SK-N-SH (cell line): ENCODE results near the gene UPK1B. TPM values are rescaled to one million over a fixed set of nuclear protein-coding genes. Genes with fewer than 3 reads are reported as not detected.

ENCODE experiments used
- CTCF ChIA-PET: fragments of 300-600, 350-600 bp; formaldehyde crosslinking; extraction: SDS; loops from one replicate; lab custom pipeline; 2021; lab: Yijun Ruan, JAX
- POLR2A ChIA-PET: fragments of 350-600 bp; sonication (Branson Sonifier 250); formaldehyde crosslinking; extraction: SDS; loops from one replicate; lab custom pipeline; 2020; ENCODE audit warnings: antibody characterized with exemption, inconsistent platforms; lab: Yijun Ruan, JAX
- DNase-seq: peaks from one replicate; pipeline ENCODE4 v3.0.0; 2012
- H2AFZ ChIP-seq: fragments of 200-600 bp; sonication (generic); 2 replicates; pipeline ENCODE4 v1.8.1; 2016; ENCODE audit warnings: antibody characterized with exemption, mild to moderate bottlenecking, low read depth
- H3F3A ChIP-seq: fragments of 200-600 bp; sonication (generic); replicated peaks from 2 replicates; pipeline ENCODE3; 2016; ENCODE audit warnings: antibody characterized with exemption, mild to moderate bottlenecking; ENCODE audit not compliant: insufficient read depth
- H3K27ac ChIP-seq, 2 experiments: fragments of 200-500 bp in 1 of 2; fragments of 200-600 bp in 1 of 2; sonication (Bioruptor generic) in 1 of 2; sonication (generic), shearing (Covaris generic) in 1 of 2; 2 replicates each; pipeline versions ENCODE4 v1.5.1 to v1.6.1; 2014 to 2016; ENCODE audit warnings: low read depth in 2 of 2, inconsistent platforms in 1 of 2, low read length in 1 of 2, mild to moderate bottlenecking in 1 of 2, mixed read lengths in 1 of 2
- H3K27me3 ChIP-seq: fragments of 200-600 bp; sonication (generic), shearing (Covaris generic); 2 replicates; pipeline ENCODE4 v1.6.1; 2016; ENCODE audit warnings: mixed run types; ENCODE audit not compliant: insufficient read depth
- H3K36me3 ChIP-seq, 2 experiments: fragments of 200-500 bp in 1 of 2; fragments of 200-600 bp in 1 of 2; sonication (Bioruptor generic) in 1 of 2; sonication (generic) in 1 of 2; replicated peaks in 1 of 2; 2 replicates each; pipeline versions ENCODE3 to v1.5.1; 2014 to 2016; ENCODE audit warnings: low read length in 1 of 2, mild to moderate bottlenecking in 1 of 2; ENCODE audit not compliant: insufficient read depth in 2 of 2, control insufficient read depth in 1 of 2
- H3K4me1 ChIP-seq, 2 experiments: fragments of 200-500 bp in 1 of 2; fragments of 200-600 bp in 1 of 2; sonication (Bioruptor generic) in 1 of 2; sonication (generic), shearing (Covaris generic) in 1 of 2; 2 replicates each; pipeline versions ENCODE4 v1.5.1 to v1.6.1; 2014 to 2016; ENCODE audit warnings: low read depth in 1 of 2, low read length in 1 of 2, mixed run types in 1 of 2; ENCODE audit not compliant: insufficient read depth in 2 of 2, control insufficient read depth in 1 of 2
- H3K4me2 ChIP-seq: fragments of 200-600 bp; sonication (generic), shearing (Covaris generic); 2 replicates; pipeline ENCODE4 v1.6.1; 2017; ENCODE audit warnings: mixed run types
- H3K4me3 ChIP-seq, 2 experiments: fragments of 200-500 bp in 1 of 2; fragments of 200-600 bp in 1 of 2; sonication (Bioruptor generic) in 1 of 2; sonication (generic), shearing (Covaris generic) in 1 of 2; 2 replicates each; pipeline versions ENCODE4 v1.5.1 to v1.8.1; 2014 to 2016; ENCODE audit warnings: low read depth in 2 of 2, inconsistent platforms in 1 of 2, low read length in 1 of 2, mild to moderate bottlenecking in 1 of 2, mixed read lengths in 1 of 2, moderate library complexity in 1 of 2
- H3K79me2 ChIP-seq: fragments of 200-600 bp; sonication (generic); 2 replicates; pipeline ENCODE4 v1.8.1; 2017; ENCODE audit warnings: mild to moderate bottlenecking; ENCODE audit not compliant: insufficient read depth
- H3K9ac ChIP-seq: fragments of 200-600 bp; sonication (generic); 2 replicates; pipeline ENCODE4 v1.6.1; 2017; ENCODE audit warnings: mixed run types
- H3K9me2 ChIP-seq: fragments of 200-600 bp; sonication (generic); 2 replicates; pipeline ENCODE4 v1.6.1; 2017; ENCODE audit warnings: mixed run types
- H3K9me3 ChIP-seq: fragments of 200-600 bp; sonication (generic); 2 replicates; pipeline ENCODE4 v1.6.1; 2017; ENCODE audit warnings: mixed run types, mild to moderate bottlenecking, moderate library complexity
- H4K20me1 ChIP-seq: fragments of 200-600 bp; sonication (generic); 2 replicates; pipeline ENCODE4 v1.6.1; 2017; ENCODE audit warnings: mild to moderate bottlenecking, mixed run types; ENCODE audit not compliant: insufficient read depth
- CTCF ChIP-seq: fragments of 200-600 bp; sonication (generic); IDR thresholded peaks from 2 replicates; pipeline ENCODE4 v1.6.1; 2017; ENCODE audit warnings: antibody characterized with exemption, mild to moderate bottlenecking, moderate library complexity
- EZH2phosphoT487 ChIP-seq: fragments of 200-600 bp; sonication (generic); IDR thresholded peaks from 2 replicates; pipeline ENCODE4 v1.6.1; 2017; ENCODE audit warnings: low read depth, mixed run types, mild to moderate bottlenecking, antibody characterized with exemption, moderate library complexity, borderline replicate concordance
- FOSL2 ChIP-seq: IDR thresholded peaks from 2 replicates; pipeline ENCODE4 v1.4.0; 2012; ENCODE audit warnings: low read depth, mild to moderate bottlenecking, moderate library complexity, borderline replicate concordance
- FOXM1 ChIP-seq: IDR thresholded peaks from 2 replicates; pipeline ENCODE4 v1.4.0; 2012; ENCODE audit warnings: low read depth, mild to moderate bottlenecking
- GATA2 ChIP-seq: sonication (generic); formaldehyde crosslinking; IDR thresholded peaks from 2 replicates; pipeline ENCODE4 v1.5.0; 2020; ENCODE audit warnings: mild to moderate bottlenecking, missing genetic modification reagents
- NFIC ChIP-seq: IDR thresholded peaks from 2 replicates; pipeline ENCODE4 v1.4.0; 2012; ENCODE audit warnings: borderline replicate concordance
- POLR2AphosphoS5 ChIP-seq: IDR thresholded peaks from 2 replicates; pipeline ENCODE4 v1.6.1; 2012; ENCODE audit warnings: low read depth, low read length
- RFX5 ChIP-seq: IDR thresholded peaks from 2 replicates; pipeline ENCODE4 v1.6.1; 2012; ENCODE audit warnings: mild to moderate bottlenecking, improper control_type of control experiment, low read length
- TEAD4 ChIP-seq: IDR thresholded peaks from 2 replicates; pipeline ENCODE4 v1.4.0; 2012; ENCODE audit warnings: mild to moderate bottlenecking, borderline replicate concordance; ENCODE audit not compliant: insufficient read depth
- YY1 ChIP-seq: IDR thresholded peaks from 2 replicates; pipeline ENCODE4 v1.4.0; 2012; ENCODE audit warnings: low read depth, mild to moderate bottlenecking
- WGBS: methylation state at CpG from one replicate; pipeline ENCODE4 v1.1.6; 2017; ENCODE audit warnings: low lambda C conversion rate; 5-methylcytosine and 5-hydroxymethylcytosine counted together
- polyA plus RNA-seq, 3 experiments: library from polyadenylated mRNA; depleted of rRNA; stranded (reverse); fragments of >200 nt; gene quantifications; 2 replicates each; pipeline ENCODE4 v1.2.3, GENCODE V29; 2012
- TF ChIP-seq, protein P1 (sequence below): IDR thresholded peaks from 2 replicates; pipeline ENCODE4 v1.4.0; 2012; ENCODE audit warnings: low read depth
- TF ChIP-seq, protein P2 (sequence below): IDR thresholded peaks from 2 replicates; pipeline ENCODE4 v1.4.0; 2012; ENCODE audit warnings: low read depth, borderline replicate concordance

UPK1B gene
- polyA plus RNA-seq, 1 of the 3 experiments (the other 2 are of a cell fraction) = not detected

DNA sequence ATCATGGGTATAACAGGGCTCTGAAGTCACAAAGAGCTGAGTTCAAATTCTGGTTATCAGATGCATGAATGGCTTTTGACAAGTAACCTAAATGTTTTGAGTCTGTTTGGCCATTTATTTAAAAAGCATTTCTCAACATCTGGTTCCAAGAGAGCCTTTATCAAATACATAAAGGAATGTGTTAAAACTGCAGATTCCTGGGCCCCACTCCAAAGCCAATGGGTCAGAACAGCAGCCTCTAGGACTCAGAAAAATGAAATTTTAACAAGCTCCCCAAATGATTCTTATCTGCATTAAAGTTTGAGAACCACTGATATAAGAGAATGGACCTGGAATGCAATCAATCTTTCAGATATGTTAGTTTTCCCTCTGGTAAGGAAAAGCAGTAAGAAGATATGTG is 63.9 kb downstream of the UPK1B start:
- peaks cover 48% of the 10 kb centered on the region for H3K79me2 ChIP-seq
- DNase-seq = no peak
- H3K4me1 ChIP-seq = peaks cover 3 to 8% of the 10 kb centered on the region in 2 experiments; a peak in 3 of 4 replicates

DNA sequence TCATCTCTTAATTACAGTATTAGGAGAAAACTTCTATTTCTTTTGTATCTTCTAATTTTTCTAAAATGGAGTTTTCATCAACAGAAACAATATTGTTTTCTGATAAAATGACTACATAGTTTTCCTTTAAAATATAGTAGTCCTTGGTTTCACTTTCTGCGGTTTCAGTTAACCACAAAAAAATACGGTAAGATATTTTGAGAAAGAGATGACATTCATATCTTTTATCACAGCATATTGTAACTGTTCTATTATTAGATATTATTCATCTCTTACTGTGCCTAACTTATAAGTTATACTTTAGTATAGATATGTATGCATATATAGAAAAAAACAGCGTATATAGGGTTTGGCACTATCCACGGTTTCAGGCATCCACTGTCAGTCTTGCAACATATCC is 65.0 kb downstream of the UPK1B start:
- peaks cover 31 to 33% of the 10 kb centered on the region in 2 experiments for H3K36me3 ChIP-seq
- H3K9ac ChIP-seq = peak overlapping the region; percentile 40; the same call in 1 of the 2 replicates
- peaks cover 3 to 8% of the 10 kb centered on the region in 2 experiments; a peak in 3 of 4 replicates for H3K4me1 ChIP-seq
- no peak overlapping the region; the same call in 1 of the 2 replicates for H2AFZ ChIP-seq
- no peaks in the 10 kb centered on the region; the same call in 1 of the 2 replicates for H4K20me1 ChIP-seq
- H3K27ac ChIP-seq = peak overlapping the region in 1 of 2 experiments; percentile 38; a peak in 1 of 4 replicates
- POLR2A ChIA-PET = no interaction called here
- DNase-seq = no peak
- peaks cover 35% of the 10 kb centered on the region for H3F3A ChIP-seq
- WGBS = 56% methylated on average over 4 of the region's 4 CpGs
- H3K27me3 ChIP-seq = no peaks in the 10 kb centered on the region
- TF ChIP-seq TEAD4 (no peak), NFIC (no peak), YY1 (no peak), EZH2phosphoT487 (no peak), FOXM1 (no peak), CTCF (no peak), RFX5 (no peak), FOSL2 (no peak)
- TF ChIP-seq, protein P1, sequence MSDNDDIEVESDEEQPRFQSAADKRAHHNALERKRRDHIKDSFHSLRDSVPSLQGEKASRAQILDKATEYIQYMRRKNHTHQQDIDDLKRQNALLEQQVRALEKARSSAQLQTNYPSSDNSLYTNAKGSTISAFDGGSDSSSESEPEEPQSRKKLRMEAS = no peak
- TF ChIP-seq, all 33 proteins: peak for 0
- peak overlapping the region in 1 of 2 experiments; percentile 24; a peak in 1 of 4 replicates for H3K4me3 ChIP-seq
- H3K4me2 ChIP-seq = peak overlapping the region; percentile 95
- no peaks in the 10 kb centered on the region; the same call in 1 of the 2 replicates for H3K9me2 ChIP-seq
- no peaks in the 10 kb centered on the region for H3K9me3 ChIP-seq
- peaks cover 48% of the 10 kb centered on the region for H3K79me2 ChIP-seq
- CTCF ChIA-PET = no interaction called here

More for the DNA sequence above, 63.9 kb downstream of the UPK1B start:
- ChIA-PET CTCF (interaction anchor here (0.9 to 1.0 kb wide), 2 partner anchors 19 to 91 kb away, joined by 3 read pairs; partner anchors contain the start of gene TEX55), POLR2A (no interaction called here)
- Histone ChIP-seq H3K4me3 (no peak overlapping the region), H3K9ac (no peak overlapping the region), H3K4me2 (no peak overlapping the region), H4K20me1 (no peaks in the 10 kb centered on the region; the same call in 1 of the 2 replicates), H3K27ac (no peak overlapping the region; a peak in 1 of 4 replicates), H3K36me3 (peaks cover 37 to 41% of the 10 kb centered on the region in 2 experiments), H3K27me3 (no peaks in the 10 kb centered on the region), H3F3A (peaks cover 35% of the 10 kb centered on the region), H2AFZ (no peak overlapping the region), H3K9me3 (no peaks in the 10 kb centered on the region), H3K9me2 (no peaks in the 10 kb centered on the region; the same call in 1 of the 2 replicates)
- TF ChIP-seq POLR2AphosphoS5 (no peak), GATA2 (CRISPR knock-in tag) (no peak), YY1 (no peak), RFX5 (no peak)
- TF ChIP-seq, protein P2, sequence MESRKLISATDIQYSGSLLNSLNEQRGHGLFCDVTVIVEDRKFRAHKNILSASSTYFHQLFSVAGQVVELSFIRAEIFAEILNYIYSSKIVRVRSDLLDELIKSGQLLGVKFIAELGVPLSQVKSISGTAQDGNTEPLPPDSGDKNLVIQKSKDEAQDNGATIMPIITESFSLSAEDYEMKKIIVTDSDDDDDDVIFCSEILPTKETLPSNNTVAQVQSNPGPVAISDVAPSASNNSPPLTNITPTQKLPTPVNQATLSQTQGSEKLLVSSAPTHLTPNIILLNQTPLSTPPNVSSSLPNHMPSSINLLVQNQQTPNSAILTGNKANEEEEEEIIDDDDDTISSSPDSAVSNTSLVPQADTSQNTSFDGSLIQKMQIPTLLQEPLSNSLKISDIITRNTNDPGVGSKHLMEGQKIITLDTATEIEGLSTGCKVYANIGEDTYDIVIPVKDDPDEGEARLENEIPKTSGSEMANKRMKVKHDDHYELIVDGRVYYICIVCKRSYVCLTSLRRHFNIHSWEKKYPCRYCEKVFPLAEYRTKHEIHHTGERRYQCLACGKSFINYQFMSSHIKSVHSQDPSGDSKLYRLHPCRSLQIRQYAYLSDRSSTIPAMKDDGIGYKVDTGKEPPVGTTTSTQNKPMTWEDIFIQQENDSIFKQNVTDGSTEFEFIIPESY = no peak
